Fibroblast of pulmonary artery (primary cell): ENCODE data around the gene TMEM209.
A peak's percentile ranks its signal among the peaks of the same experiment; 100 is the strongest.

ENCODE experiments used
- DNase-seq: peaks from one replicate; pipeline ENCODE4 v3.0.0-alpha.2; 2010; ENCODE audit warnings: low read depth
- H3K4me3 ChIP-seq: replicated peaks from 2 replicates; pipeline ENCODE4 v1.5.1; 2011; ENCODE audit warnings: low read depth, mild to moderate bottlenecking, control low read depth, low read length, moderate library complexity
- CTCF ChIP-seq: IDR thresholded peaks from 2 replicates; pipeline ENCODE4 v1.5.1; 2011; ENCODE audit warnings: mild to moderate bottlenecking, control low read depth, low read length, inconsistent platforms; ENCODE audit errors: missing control alignments

Gene TMEM209

GRCh38 chr7:130145424-130146100 lies 59.6 kb downstream of the TMEM209 start:
- TF ChIP-seq CTCF, result no peak
- no peak overlapping the region for H3K4me3 ChIP-seq
- DNase-seq, result no peak

GRCh38 chr7:130144312-130145171 lies 60.7 kb downstream of the TMEM209 start:
- no peak overlapping the region for H3K4me3 ChIP-seq
- peak; percentile 81 for DNase-seq
- no peak for TF ChIP-seq CTCF

GRCh38 chr7:130143986-130144311 lies 61.3 kb downstream of the TMEM209 start:
- H3K4me3 ChIP-seq, result no peak overlapping the region
- no peak for TF ChIP-seq CTCF
- no peak for DNase-seq

- no peak overlapping the region for H3K4me3 ChIP-seq
- DNase-seq, result no peak
- no peak for TF ChIP-seq CTCF
These were observed 61.9 kb downstream of the TMEM209 start for GRCh38 chr7:130143334-130143732.

GRCh38 chr7:130142654-130143333 lies 62.4 kb downstream of the TMEM209 start:
- no peak overlapping the region for H3K4me3 ChIP-seq

More at GRCh38 chr7:130142654-130143333, 62.4 kb downstream of the TMEM209 start:
- no peak for DNase-seq
- no peak for TF ChIP-seq CTCF
